ENCODE measurements around the gene WWC1.

GRCh38 chr5:168295574-168296201, 4.2 kb downstream of the WWC1 start:
- no peak for TF ChIP-seq STAT1 (conservative IDR thresholded peaks at IDR 0.05)
- TF ChIP-seq HDGF (IDR thresholded peaks at IDR 0.05) = no peak
